Liver (tissue), 3 donors: ENCODE measurements around the gene GCKR.

ENCODE experiments used
- EGR1 ChIP-seq, 2 donors: IDR thresholded peaks; 2 replicates each; pipeline ENCODE4 v1.6.1; 2016 to 2018; ENCODE audit warnings: antibody characterized with exemption in 2 of 2, low read depth in 2 of 2
- HNF4A ChIP-seq, 2 donors: conservative IDR thresholded peaks; 2 replicates each; pipeline ENCODE4 v1.6.1; 2016; ENCODE audit warnings: antibody characterized with exemption in 2 of 2, mild to moderate bottlenecking in 2 of 2
- TF ChIP-seq, protein P1 (sequence below): fragments of 150-350 bp; IDR thresholded peaks from 2 replicates; pipeline ENCODE4 v1.5.1; 2017; ENCODE audit warnings: improper control_type of control experiment, low read depth, low read length; ENCODE audit not compliant: missing input control
- donor health status: healthy.
- donor health status: healthy.

DNA sequence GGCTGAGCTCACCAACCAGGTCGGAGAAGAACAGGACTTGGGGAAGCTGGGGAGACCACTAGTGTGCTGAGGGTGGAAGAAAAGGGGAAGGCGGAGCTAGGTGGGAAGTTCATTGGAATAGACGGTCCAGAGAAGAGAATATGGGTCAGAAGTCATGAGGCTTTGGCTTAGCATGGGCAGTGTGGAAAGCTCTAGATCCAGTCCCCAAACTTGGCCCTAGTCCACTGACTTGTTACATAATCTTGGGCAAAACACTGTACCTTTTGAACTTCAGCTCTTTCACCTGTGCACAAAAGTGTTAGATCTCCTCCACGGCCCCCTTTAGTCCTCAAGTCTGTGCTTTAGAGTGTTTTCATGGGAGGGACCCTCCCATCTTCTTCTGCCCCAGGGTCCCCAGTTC, 10.7 kb downstream of the GCKR start:
- TF ChIP-seq, protein P1, sequence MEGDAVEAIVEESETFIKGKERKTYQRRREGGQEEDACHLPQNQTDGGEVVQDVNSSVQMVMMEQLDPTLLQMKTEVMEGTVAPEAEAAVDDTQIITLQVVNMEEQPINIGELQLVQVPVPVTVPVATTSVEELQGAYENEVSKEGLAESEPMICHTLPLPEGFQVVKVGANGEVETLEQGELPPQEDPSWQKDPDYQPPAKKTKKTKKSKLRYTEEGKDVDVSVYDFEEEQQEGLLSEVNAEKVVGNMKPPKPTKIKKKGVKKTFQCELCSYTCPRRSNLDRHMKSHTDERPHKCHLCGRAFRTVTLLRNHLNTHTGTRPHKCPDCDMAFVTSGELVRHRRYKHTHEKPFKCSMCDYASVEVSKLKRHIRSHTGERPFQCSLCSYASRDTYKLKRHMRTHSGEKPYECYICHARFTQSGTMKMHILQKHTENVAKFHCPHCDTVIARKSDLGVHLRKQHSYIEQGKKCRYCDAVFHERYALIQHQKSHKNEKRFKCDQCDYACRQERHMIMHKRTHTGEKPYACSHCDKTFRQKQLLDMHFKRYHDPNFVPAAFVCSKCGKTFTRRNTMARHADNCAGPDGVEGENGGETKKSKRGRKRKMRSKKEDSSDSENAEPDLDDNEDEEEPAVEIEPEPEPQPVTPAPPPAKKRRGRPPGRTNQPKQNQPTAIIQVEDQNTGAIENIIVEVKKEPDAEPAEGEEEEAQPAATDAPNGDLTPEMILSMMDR, result no peak
- TF ChIP-seq HNF4A (conservative IDR thresholded peaks at IDR 0.05) (peak; percentile 68 to 77), EGR1 (IDR thresholded peaks at IDR 0.05; ENCODE audit: low read depth in 2 of 2) (no peak)
